ENCODE data around the gene TFEB.
A peak's percentile ranks its signal among the peaks of the same experiment; 100 is the strongest.

The TFEB gene

DNA sequence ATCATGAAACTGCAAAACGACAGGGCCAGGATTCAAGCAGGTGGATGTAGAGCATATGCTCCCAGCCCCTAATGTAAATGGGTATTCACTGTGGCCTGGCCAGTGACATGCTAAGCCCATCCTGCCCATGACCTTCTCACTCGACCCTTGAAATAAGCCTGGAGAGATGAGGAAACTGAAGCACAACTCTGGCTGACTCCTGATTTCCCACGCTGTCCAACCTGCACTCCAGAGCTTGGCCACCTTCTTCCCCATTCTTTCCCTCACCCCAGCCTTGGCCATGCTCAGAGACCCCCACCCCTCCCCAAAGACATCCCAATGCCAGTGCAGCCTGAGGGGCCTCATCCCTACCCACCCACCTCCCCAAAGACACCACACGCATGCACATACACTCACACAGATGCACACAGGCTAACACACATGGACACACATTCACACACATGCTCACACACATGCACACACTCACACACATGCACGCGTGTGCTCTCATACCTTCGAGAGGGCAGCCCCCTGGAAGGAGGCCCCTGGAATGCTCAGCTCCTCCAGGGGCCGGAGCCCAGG, 12.4 kb downstream of the TFEB start:
- DNase-seq: peak in 1 of 2 donors; percentile 44

DNA sequence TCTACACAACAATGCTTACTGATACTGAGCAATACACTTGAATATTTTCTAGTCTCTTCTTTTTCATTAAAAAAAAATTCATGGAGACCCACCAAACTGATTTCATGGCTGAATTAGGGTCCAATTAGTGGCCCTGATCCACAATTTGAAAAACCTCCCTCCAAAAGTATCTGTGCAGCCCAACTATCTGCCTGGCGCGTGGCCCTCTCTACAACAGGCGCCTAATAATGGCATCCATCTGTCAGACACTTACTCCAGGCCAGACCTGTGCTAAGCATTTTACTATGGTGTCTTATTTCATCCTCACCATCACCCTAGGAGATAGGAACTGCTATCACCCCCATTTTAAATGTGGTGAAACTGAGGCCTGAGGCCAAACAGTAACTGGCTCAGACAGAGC, 14.0 kb downstream of the TFEB start:
- DNase-seq: no peak

DNA sequence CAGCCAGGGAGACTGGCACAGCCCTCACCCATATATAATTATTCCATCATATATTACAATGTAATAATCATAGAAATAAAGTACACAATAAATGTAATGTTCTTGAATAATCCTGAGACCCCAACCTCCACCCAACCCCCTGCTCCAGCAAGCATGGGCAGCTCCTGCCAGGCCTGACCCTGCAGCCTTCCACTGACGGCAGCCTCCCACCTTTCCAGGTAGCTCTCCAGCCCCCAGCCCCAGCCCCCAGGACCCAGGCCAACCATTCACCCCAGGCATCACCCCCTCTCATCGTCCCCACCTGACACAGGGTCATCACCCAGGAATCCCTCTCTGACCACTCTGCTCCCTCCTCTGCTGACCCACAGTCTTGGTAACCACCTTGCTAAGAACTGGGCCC, 14.6 kb downstream of the TFEB start:
- DNase-seq: no peak

DNA sequence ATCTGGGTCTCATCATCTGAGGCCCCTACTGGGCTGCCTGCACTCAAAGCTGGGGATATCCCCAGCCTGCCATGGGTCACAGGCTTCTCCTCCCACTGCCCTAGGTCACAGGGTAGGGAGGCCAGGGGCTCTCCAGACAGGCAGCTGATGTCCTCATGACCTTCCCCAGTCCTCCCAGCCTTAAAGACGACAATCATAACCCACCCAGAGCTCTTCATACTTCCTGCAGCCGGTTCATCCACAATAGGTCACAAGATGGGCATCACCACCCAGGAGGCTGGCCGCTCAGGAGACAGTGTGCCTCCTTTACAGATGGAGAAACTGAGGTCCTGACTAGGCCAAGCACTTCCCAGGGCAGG, 15.2 kb downstream of the TFEB start:
- peak; percentile 76 to 94 for DNase-seq

DNA sequence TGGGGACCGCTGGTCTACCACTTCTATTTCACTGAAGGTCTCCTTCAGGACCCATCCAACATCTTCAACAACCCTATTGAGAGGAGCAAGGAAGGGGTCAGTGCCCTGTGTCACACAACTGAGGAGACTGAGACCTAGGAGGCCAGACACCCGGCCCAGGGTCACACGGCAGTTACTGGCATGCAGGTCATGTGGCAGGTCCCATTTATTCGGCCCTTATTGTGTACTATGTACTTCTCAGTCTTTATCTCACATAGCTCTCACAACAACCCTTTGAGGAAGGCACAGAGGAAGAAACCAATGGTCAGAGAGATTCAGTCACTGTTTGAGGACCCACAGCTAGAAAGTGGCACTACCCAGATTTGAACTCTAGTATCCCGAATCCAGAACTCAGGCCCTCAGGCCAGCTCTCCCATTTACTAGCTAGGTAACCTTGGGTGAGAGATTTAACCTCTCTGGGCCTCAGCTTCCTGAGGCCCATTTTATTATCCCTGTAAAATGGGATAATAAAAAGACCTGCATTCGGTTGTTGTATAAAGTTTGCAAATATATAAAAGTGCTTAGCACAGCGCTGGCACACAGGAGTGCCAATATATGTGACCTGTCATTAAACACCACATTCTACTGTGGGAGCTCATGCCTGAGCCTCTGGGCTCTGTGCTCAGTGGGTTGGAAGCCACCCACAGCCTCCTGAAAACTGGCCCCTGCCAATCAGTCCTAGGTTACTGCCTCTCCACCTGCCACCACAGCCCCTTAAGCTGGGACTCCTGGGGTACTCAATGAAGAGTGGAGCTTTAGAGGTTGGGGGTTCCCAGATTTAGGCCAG, 15.8 kb downstream of the TFEB start:
- peak in 1 of 2 donors; percentile 56 for DNase-seq

DNA sequence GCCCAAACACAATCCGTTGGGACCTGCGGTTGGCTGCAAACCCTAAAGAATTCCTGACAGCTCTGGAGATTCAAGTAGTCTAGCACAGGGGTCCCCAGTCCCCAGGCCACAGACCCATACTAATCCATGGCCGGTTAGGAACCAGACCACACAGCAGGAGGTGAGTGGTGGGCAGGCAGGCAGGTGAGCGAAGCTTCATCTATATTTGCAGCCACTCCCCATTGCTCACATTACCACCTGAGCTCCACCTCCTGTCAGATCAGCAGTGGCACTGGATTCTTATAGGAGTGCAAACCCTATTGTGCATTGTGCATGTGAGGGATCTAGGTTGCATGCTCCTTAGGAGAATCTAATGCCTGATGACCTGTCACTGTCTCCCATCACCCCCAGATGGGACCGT, 16.6 kb downstream of the TFEB start:
- no peak for DNase-seq

DNA sequence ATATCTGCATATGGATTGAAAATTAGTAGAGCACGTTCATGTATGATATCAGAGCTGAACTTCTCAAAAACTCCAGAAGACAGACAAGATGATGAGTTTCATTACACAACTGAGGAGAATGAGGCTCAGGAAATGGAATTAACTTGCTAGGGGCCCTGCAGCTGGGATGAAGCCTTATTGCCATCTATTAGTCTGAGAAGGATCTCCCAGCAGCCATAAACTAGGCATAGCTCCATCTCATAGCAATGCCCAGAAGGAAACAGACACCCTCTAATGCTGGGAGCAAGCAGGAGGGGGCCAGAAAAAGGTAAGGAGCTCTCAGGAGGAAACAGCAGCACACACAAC, 18.0 kb downstream of the TFEB start:
- DNase-seq: no peak

DNA sequence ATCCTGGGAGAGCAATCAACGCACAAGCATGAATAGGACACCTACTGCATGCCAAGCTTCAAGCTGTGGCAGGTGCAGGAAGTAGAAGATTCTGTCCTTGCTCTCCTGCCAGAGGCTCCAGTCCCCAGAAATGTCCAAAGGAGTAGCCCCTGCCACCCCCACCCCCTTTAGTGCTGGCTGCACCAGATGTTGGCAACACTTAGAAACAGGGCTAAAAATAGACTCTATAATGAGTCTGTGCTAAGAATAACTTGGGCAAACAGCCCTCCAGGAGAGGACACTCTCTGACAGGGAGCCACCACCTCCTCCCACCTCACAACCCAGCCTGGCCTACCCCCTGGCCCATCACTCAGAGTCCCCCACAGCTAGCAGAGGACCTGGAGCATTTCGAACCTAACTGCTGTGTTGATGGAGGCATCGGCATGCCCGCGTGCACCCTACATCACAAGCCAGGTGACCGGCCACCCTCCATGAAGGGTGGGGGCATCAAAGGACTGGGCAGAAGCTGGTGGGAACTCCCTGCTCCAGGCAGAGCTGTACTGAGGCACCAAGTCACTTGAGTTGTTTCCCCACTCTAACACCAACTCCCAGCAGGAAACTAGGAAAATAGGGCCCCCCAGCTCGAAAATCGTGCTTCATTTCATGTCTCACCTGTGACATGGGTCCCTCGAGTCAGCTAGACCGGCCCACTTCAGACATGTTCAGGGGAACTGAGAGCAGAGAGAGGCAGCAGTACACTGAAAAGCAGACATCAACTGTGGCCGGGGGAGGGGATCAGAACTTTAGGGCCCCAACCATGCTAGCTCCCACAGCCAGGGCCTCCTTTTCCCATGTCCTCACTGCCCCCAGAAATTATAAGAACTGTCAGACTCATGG, 18.7 kb downstream of the TFEB start:
- no peak for DNase-seq

DNA sequence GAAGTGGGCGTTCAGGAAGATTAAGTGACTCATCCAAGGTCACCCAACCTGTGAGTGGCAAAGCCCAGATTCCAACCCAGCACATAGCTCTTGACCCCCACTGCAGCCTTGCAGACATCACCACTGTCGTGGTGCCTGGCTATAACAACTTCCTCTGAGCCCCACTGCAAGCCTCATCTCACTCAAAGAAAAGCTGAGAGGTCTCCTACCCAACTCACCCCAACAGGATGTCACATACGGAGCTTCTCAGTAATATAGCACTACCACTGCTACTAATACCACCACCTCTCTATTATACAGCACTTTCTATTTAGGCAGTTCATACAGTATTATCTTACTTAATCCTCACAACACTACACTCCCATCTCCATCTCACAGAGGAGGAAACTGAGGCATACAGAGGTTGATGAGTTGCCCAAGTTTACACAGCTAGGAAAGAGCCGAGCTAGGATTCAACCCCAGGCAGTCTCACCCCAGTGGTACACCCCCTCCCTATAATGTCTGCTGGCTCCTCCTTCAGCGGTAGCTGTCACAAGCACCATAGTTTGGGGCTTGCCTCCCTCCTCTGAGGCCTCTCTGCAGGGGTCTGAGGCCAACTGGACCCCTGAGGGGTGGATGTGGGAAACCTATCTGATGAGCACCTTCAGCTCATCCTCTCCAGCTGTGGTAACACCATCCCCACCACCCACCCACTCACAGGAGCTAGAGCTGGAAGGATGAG, 19.5 kb downstream of the TFEB start:
- no peak for DNase-seq

DNA sequence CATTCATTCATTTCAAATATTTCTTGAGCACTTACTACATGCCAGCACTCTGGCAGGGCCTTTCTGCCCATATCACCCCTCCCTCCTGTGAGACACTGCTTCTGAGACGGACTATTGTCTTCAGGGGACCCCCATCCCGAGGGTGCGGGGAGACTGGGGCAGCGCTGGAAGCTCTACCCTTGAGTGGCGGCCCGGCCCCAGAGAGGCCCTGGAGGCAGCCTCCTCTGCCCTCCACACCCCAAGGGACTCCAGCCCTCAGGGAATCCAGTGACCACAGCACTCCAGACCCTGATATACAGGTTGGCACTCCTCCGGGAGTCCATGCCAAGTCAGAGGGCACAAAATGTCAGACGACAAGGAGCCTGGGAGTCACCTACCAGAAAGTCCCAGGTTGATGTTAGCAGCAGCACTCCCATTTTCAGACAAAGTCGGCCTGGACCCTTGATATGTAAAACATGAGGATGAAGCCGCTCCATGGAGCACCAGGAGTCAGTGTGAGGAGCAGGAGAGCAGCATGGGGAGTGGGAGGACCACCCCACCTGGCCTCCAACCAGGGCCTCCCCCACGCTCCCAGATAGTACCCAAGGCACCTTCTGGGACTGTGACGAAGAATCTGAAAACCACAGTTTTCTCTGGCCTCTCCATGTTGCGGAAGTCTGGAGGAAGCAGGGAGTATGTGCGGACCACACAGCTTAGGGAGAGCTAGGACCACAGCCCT, 20.7 kb downstream of the TFEB start:
- no peak for DNase-seq

DNA sequence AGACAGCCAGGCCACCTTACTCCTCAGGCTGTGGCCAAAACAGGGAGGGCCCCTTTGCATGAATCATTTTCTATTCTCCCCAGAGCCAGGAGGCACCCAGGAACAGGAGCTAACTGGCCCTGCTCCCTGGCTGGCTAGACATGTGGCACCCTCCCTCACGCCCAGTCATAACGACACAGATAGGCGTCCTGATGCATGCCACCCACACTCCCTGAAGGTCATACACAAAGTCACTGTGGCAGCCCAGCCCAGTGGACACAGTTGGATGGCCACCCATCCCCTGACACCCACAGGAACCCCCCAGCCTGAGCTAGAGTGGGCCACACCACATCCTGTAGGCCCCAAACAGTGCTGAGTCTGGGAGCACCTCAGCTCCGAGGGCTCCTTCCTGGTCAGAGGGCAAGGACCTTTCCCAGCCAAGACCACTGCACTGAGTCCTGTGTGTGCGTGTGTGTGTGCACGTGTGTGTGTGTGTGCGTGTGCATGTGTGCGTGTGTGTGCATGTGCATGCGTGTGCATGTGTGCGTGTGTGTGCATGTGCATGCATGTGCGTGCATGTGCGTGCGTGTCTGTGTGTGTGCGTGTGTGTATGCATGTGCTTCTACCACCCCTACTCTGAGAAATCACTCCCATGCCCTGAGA, 21.6 kb downstream of the TFEB start:
- DNase-seq: peak; percentile 26 to 78

DNA sequence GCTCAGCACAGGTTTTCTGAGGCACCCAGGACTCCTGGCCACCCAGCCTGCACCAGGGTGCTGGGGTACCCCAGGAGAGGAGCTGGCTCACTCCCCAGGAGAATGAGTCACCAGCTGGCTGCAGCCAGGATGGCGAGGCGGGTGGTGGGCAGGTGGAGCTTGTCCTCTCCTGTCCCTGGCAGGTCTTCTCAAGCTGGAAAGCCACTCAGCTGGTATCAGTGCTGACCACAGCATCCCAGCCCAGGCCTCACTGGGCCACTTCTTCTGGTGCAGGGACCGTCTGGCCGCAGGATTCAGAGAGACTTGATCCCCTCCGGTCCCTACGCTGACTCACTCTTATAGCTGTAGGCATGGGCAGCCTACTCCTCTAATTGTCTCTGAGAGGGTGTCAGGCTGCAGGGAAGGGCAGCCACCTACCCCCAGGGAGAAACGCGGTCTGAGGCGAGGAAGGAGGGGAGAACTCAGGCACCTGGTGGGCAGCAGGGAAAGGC, 22.2 kb downstream of the TFEB start:
- DNase-seq: no peak

DNA sequence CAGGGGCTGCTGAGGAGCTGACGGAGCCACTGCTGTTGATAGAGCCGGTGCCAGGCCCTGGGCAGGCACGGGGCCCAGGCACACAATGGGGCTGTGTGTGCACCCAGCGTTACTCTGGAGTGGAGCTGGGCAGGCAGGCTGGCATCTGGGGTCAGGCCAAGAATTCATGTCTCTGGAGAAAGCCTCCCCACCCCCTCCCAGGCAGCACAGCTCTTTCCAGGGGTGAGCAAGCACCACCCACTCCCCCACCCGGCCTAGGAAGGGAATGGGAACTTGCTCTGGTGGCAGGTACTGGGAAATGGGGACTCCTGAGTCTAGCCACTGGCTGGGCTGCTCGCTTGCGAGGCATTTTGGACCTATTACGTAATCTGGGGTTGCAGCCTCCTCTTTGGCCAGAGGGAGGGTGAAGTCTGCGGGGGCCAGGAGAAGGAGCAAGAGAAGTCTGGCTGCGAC, 22.7 kb downstream of the TFEB start:
- DNase-seq: no peak

DNA sequence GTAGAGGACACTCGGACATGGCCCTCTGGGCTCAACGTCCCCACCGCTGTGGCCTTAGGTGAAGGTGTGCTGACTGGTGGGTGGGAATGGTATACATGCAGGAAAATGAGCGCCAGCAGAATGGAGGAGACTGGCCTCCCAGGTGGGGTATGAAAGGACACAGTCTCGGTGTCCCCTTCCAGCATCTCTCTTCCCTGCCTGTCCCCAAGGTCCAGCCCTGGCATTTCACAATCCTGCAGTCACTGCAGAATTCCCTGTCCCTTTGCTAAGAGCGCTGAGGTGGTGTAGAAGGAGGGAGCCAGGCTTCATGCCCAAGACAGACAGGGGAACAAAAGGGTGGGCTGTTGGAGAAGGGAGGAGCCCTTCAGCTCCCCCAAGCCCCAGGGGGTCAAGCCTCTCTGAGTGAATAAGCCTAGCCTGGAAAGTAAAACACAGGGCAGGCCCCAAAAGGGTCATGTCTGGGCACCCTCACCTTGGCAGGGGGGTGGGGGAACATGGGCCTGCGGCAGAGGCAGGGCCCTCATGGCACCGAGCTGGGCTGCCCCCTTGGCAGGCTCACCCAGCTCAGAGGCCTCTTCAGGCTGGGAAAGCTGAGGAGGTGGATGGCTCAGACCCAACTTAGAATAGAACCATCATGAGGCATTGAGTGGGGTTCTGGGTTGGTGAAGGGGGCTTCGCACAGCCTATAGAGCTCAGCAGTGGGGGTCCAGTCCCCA, 23.9 kb downstream of the TFEB start:
- DNase-seq: no peak

DNA sequence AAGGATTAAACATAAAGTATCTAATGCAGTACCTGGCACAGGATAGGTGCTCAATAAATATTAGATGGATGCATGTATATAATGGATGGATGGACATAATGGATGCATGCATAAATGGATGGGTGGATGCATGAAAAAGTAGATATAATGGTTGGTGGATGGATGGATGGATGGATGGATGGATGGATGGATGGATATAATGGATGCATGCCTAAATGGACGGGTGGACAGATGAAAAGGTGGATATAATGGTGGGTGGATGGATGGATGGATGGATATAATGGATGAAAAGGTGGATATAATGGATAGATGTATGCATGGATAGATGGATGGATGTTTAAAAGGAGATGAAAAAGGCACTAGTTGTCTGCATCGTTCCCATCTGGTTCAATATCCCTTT, 26.0 kb downstream of the TFEB start:
- no peak for DNase-seq

DNA sequence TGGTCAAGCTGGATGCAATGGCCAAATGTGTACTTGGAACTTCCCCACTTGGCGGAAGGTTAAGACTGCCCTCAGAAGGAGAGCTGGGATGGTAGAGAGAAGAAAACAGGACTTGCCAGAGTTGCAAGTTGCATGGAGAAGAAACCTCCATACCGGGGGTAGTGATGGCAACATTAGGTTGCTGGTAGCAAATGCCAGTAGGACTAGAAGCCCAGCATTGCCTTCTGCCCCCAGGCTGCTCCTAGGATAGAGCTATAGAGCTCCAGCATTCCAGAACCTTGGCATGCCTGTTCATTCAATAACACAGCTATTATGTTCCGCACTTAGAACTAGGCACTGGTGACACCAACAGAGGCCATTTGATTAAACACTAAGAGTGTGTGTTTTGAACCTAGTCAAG, 26.6 kb downstream of the TFEB start:
- no peak for DNase-seq

DNA sequence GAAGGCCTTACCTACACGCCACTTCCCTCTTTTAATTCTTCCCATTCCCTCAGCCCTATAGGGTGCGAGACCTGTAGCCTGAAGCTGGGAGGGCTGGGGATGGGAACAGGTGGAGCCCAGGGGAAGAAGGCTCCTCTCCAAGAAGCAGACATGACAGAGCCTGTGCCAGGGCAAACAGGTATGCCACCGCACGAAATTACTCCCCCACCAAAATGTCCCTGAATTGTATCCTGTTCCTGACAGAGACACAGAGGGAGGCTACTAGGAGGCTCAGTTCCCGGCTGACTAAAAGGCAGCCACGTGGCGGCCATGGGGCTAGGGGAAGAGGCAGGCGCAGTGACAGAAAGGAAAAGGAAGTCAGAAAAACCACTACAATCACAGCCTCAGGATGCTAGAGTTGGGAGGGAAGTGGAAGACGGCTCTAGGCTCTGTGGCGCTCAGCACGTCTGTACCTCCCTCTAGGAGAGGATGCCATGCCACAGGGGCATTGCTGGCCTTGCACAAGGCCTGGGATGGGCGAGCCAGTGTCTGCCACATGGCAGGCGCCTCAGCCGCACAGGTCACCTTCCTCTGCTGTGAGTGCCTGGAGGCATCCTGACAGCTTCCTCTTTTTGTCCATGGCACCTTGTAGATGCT, 27.7 kb downstream of the TFEB start:
- DNase-seq: peak; percentile 74 to 78

DNA sequence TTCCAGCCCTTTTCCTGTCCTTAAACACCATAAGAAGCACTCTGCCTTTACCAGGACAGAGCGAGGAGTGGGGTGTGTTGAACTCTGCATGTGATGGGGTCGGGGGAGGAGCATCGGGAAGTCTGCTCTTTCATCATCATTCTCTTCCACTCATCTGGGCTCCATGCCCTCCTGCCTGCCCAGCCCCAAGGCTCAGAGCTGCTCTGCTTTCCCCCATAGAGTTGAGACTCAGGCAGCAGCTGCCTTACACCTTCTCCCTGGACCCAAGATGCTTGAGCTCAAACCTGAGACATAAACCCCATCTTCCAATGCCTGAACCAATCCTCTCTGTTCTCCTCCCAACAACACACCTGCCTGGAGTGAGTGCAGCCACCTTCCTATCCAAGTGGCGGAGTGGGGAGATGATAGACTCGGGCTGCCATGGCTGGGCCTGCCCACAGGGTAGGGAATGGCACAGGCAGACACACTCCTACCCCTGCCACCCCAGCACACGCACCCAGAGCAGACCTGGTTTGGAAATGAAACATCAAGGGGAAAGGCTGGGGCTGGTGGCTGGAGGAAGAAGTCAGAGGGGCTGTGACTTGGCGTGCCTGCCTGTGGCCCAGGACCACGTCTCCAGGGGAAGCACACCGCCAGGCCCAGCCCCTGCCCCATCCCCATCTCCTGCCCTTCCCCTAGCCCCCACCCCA, 28.4 kb downstream of the TFEB start:
- peak; percentile 57 to 70 for DNase-seq

DNA sequence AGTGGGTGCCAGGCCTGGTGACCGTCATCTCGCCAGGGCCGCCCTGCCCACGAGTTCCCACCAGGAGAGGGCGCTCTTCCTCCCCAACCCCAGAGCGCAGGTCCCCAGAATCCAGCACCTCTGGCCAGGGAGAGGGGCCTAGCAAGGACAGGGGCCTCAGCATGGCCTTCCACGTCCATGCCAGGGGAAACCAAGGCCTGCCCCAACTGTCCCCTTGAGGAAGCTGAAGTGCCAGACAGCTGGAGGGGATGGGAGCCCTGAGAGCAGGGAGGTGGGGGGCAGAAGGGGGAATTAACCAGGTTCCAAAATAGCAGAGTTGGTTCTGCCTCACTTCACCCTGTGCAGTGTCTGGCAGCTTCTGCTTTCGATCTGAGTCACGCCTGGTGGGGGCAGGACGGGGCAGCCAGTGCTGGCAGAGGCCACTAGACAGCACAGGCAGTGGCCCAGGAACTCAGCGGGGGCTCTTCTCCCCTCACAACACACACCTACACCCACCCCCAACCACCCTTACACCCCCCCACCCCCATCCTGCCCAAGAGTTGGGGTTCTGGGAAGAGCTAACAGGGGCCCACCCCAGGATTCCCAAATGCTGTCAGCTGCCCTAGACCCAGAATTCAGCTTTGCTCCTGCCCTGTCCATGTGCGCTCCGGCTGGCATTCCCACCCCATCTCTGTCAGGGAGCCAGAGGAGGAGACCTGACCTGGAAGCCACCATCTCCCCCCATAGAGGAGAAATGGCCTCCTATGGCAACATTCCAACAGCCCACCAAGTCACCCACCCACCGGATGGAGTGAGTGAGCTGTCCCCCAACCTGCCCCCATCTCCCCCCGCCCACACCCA, 29.2 kb downstream of the TFEB start:
- DNase-seq: peak; percentile 88 to 92
